ENCODE results near the gene HEPHL1.
"Not testable (repeated sequence)": the region's sequence is repeated elsewhere in the genome, so short reads cannot be mapped to it uniquely, and the experiment has no call there.

The HEPHL1 gene

DNA sequence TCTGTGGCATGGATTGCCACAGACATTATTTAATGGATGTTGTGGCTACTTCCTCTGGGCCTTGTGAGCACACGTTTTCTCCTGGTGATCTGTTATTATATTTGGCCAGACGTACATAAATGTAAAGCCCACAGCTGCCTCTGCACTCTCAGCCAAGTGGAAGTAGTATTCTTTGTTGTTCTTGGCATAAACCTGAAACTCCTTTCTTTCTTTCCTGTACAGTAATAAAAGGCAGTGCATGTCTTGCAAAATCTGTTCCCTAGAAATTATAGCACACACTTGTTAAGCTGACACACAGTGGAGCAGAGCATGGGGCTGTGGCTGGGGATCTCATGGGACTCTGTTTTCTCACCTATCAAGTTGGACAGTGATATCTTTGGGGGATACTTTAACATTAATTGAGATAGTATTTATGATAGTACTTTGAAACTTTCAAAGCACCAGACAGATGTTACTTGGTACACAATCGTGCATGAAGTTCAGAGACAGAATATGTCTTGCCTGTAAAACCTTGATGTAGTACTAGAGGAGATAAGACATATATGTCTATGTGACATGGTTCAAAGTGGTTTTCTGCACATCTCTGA is 128.4 kb downstream of the HEPHL1 start:
- no peak for DNase-seq (ENCODE audit: low spot score)
- no peak for FAIRE-seq

DNA sequence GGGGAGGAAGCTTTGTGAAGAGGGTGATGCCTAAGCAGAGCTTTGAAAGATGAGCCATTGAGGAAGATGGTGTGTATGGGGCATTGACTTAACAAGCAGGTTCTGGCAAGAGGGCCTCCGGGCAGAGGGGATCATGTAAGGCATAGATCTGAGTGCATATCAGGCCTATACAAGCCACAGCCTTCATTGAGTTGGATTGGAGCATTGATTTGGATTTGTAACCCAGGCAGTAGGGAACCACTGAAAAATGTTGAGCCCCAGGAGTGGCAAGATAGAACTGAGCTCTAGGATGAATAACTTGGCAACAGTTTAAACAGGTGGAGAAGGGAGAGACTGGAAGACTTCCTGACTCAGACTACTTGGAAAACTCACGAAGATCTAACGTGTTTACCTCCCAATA is 128.9 kb downstream of the HEPHL1 start:
- FAIRE-seq (no peak), DNase-seq (ENCODE audit: low spot score) (no peak)

DNA sequence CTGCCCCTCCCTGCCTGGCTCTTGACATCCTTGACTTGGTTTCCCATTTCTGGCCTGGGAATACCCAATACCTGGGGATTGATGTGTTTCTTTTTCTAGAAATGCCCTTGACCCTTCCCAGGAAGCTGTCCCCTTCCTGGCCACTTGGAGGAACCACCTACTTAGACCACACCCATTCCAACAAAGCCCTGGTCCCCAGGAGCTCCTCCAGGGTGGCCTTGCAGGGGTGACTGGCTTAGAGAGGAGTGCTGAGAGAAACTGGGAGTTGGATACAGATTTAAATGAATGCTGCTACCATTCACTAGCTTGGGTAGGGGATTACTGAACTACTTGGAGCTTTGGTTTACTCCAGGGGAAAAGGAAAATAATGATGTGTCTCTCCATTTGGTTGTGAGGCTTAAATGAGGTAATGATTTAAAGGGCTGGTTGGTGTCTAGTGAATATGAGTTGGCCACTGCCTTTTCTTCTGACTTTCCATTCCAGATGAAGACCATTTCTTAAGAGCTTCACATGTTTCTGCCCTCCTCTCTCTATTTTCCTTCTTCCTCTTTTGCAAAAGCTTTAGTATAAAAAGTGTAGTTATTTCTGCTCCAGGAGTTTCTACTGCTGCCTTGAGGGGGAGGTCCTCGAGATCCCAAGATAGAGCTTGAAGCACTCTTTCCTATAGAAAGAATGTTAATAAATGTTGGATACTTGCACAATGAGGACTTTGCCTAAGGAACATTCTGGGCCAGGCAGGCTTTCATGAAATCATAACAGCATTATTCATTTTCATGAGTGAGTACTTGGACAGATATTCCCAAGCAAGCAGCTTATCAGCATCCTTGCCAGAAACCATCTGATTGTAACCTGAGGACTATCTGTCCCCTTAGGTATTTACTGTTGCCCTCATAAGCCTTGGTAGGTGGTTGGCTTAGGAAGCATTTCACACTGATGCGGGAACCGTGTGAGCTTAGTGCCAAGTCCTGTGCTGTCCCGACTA is 129.8 kb downstream of the HEPHL1 start:
- FAIRE-seq (no peak), DNase-seq (ENCODE audit: low spot score) (no peak)

DNA sequence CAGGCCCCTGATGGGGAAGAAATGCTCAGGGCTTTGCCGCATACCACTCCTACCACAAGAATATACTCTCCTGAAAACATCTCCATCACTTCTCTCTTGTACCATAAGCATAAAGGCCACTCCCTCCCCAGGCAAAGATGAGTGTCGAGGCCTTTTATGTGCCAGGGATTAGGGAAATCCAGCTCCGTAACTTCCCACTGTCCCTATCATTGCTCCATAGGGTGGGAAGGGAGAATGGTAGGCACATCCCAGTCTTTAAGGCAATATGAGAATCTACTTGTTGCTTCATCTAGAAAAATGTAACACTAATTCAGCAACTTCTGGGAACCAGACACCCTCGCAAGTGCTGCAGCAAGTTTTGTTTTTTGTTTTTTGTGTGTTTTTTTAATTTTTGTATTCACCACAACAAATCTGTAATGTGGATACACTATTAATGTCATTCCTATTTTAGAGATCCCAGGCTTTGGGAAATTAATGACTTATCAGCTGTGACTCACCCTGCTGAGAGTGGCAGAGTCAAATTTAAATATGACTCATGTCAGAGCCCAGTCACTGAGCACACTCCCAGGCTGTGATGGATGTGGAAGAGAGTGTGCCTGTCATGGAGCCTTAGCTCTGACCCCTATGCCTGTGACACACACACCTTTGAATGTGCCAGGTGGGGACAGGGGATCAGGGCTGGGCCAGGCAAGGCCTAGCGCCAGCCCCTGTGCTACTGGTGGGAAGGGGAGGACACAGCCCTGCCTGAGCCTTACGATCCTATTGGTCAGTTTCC is 130.9 kb downstream of the HEPHL1 start:
- DNase-seq (ENCODE audit: low spot score): peak; percentile 91
- no peak for FAIRE-seq

DNA sequence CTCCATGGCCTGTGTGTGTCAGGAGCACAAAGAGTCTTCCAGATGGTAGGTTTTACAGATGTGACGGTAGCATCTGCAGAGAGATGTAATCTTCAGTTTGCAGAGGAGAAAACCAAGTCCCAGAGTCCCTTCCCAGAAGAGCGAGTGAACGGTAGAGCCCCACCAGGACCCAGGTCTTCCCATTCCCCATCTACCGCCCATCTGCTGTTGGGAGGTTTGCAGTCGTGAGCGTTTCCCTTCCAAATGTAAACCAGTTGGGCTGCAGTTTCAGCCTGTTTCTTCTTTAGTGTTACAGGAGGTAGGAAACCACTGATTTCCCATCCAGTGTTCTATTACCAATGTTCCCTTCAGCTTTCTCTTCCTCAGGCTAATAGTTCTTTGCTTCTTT is 131.5 kb downstream of the HEPHL1 start:
- no peak for FAIRE-seq
- no peak for DNase-seq (ENCODE audit: low spot score)

DNA sequence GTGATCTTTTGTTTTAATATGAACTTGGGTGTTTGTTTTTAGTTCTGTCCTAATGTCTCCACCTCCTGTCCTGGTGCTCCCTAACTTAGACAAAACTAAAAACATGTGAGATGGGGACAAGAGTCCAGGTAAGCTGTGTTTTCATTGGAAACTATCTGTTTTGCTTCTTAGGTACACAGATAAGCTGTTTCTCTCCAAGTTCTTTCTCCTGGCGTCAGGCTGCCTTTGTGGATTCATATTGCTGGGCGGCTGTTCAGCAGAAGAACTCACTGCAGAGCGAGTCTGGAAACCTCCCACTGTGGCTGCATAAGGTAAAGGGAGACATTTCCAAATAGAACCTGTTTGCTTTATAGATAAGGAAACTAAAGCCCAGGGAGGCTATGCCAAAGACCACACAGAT is 132.2 kb downstream of the HEPHL1 start:
- FAIRE-seq (no peak), DNase-seq (ENCODE audit: low spot score) (no peak)

DNA sequence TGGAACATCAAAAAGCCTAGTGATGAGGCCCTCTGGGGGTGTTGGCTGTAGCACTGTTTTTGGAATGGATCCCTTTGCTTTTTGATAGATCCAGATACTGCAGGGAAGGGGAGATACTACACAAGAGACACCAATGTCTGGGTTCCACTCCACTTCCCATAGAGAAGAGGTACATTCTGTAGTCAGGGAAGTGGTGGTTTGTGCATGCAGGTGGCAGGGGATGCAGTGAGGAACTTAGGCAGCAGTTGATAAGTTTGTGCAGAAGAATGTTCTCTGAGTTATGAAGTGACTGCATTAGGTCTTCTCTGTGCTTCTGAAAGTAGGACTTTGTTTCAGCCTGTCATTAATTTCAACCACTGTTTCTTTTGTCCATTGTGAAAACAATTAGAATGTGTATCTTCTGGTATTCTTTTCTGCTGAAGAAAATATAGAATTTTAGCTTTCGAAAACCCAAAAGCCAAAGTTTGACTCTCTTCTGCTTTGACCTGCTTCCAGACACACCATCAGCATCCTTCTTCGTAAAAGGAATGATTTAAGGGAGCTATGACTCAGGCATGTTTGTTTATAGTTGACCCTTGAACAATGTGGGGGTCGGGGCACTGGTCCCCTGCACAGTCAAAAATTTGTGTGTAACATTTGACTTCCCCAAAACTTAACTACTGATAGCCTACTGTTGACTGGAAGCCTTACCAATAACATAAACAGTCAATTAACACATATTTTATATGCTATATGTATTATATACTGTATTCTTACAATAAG is 133.1 kb downstream of the HEPHL1 start:
- DNase-seq (ENCODE audit: low spot score) (no peak), FAIRE-seq (no peak)

DNA sequence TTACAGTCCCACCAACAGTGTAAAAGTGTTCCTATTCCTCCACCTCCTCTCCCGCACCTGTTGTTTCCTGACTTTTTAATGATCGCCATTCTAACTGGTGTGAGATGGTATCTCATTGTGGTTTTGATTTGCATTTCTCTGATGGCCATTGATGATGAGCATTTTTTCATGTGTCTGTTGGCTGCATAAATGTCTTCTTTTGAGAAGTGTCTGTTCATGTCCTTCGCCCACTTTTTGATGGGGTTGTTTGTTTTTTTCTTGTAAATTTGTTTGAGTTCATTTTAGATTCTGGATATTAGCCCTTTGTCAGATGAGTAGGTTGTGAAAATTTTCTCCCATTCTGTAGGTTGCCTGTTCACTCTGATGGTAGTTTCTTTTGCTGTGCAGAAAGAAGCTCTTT is 136.2 kb downstream of the HEPHL1 start:
- not testable (repeated sequence) for DNase-seq (ENCODE audit: low spot score); FAIRE-seq

Data from urothelium cell line (cell line).